WI38 (cell line): ENCODE results near the gene KCNK10.

Source experiments
- H3K4me3 ChIP-seq: 2 replicates; pipeline ENCODE4 v1.5.1; 2011; ENCODE audit warnings: low read depth, mild to moderate bottlenecking, control low read depth, low read length
- CTCF ChIP-seq: IDR thresholded peaks from 2 replicates; pipeline ENCODE4 v1.5.1; 2012; ENCODE audit warnings: low read depth, mild to moderate bottlenecking, control low read depth, low read length

KCNK10 gene

GRCh38 chr14:88154321-88154720, 168.7 kb downstream of the KCNK10 start:
- H3K4me3 ChIP-seq: no peak overlapping the region
- no peak for TF ChIP-seq CTCF

GRCh38 chr14:88146881-88147649, 176.0 kb downstream of the KCNK10 start:
- H3K4me3 ChIP-seq: no peak overlapping the region
- TF ChIP-seq CTCF: no peak

- TF ChIP-seq CTCF: no peak
- H3K4me3 ChIP-seq: no peak overlapping the region
These were observed 179.3 kb downstream of the KCNK10 start for GRCh38 chr14:88143810-88144209.

DNA sequence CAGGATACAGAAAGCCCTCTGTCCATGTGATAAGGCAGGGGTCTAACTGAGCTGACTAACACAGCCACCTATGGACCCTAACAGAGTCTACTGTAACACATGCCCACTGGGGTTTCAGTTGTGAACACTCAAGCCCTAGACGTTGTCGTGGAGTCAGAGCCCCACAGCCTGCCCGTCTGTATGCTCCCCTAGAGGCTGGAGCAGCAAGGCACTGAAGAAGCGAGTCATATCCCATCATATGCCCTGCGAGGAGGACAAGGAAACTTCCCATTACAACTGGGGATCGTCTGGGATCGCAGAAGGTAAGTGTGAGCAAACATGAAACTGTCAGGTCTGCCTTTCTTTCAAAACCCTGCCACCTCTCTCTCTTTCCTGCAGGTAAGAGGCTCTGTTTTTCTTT, 180.1 kb downstream of the KCNK10 start:
- TF ChIP-seq CTCF: no peak
- H3K4me3 ChIP-seq: no peak overlapping the region

GRCh38 chr14:88140874-88141273, 182.2 kb downstream of the KCNK10 start:
- TF ChIP-seq CTCF: no peak
- no peak overlapping the region for H3K4me3 ChIP-seq

DNA sequence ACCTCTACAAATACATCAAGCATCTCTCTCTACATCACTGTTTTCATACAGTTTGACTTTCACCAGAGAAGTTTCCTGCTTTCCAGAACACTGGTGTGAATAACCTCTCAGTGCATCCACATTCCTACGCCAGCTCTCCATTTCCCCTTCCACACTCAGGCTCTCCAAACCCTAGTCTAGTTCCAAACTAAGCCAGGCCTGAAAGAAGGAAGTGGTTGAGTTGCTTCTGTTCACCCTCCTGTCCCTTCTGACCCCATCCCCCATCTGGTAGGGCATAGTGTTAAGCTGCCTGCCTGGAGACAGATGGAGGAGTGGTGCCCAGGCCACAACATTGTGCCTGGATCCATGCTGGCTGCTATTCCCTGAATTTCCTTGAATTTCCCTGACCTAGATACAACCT, 185.7 kb downstream of the KCNK10 start:
- no peak overlapping the region for H3K4me3 ChIP-seq
- TF ChIP-seq CTCF: no peak
